ENCODE results near the gene FERMT2.

DNA sequence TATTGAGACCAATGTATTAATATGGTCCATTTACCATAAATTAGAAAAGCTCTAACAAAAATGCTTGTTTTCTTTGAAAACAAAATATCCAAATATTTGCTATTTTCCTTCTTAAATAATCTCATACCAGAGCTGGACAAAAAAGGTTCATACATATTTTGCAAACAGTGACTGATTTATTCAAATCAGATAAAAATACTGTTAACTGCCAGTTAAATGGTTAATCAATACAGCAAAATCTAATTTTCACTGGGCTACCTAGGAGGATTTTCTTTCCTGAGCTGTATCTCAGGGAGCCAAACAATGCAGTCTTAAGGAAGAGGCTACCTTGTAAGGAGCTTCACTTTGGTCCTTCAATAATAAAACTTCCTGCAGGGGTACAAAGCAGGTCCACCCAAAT is 2.0 kb downstream of the FERMT2 start:
- TF ChIP-seq, protein P1, sequence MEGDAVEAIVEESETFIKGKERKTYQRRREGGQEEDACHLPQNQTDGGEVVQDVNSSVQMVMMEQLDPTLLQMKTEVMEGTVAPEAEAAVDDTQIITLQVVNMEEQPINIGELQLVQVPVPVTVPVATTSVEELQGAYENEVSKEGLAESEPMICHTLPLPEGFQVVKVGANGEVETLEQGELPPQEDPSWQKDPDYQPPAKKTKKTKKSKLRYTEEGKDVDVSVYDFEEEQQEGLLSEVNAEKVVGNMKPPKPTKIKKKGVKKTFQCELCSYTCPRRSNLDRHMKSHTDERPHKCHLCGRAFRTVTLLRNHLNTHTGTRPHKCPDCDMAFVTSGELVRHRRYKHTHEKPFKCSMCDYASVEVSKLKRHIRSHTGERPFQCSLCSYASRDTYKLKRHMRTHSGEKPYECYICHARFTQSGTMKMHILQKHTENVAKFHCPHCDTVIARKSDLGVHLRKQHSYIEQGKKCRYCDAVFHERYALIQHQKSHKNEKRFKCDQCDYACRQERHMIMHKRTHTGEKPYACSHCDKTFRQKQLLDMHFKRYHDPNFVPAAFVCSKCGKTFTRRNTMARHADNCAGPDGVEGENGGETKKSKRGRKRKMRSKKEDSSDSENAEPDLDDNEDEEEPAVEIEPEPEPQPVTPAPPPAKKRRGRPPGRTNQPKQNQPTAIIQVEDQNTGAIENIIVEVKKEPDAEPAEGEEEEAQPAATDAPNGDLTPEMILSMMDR (conservative IDR thresholded peaks at IDR 0.05), result no peak
- TF ChIP-seq ZFX (IDR thresholded peaks at IDR 0.05), result no peak

Data from C4-2B (cell line).